Keratinocyte (primary cell): ENCODE measurements around the gene INS.

ENCODE experiments used
- EZH2 ChIP-seq: IDR thresholded peaks from one replicate; pipeline ENCODE4 v1.6.1; 2012; ENCODE audit warnings: inconsistent platforms, mild to moderate bottlenecking, low read length, moderate library complexity
- TF ChIP-seq, protein P1 (sequence below), 3 experiments: IDR thresholded peaks in 1 of 3; conservative IDR thresholded peaks in 1 of 3; optimal IDR thresholded peaks in 1 of 3; 2 replicates in 2 of 3; 3 replicates in 1 of 3; pipeline versions ENCODE3 to v1.5.1; 2011; ENCODE audit warnings: low read length in 3 of 3, mild to moderate bottlenecking in 3 of 3, moderate library complexity in 2 of 3, control low read depth in 1 of 3, inconsistent platforms in 1 of 3; ENCODE audit not compliant: insufficient read depth in 2 of 3; ENCODE audit errors: extremely low read depth in 1 of 3

DNA sequence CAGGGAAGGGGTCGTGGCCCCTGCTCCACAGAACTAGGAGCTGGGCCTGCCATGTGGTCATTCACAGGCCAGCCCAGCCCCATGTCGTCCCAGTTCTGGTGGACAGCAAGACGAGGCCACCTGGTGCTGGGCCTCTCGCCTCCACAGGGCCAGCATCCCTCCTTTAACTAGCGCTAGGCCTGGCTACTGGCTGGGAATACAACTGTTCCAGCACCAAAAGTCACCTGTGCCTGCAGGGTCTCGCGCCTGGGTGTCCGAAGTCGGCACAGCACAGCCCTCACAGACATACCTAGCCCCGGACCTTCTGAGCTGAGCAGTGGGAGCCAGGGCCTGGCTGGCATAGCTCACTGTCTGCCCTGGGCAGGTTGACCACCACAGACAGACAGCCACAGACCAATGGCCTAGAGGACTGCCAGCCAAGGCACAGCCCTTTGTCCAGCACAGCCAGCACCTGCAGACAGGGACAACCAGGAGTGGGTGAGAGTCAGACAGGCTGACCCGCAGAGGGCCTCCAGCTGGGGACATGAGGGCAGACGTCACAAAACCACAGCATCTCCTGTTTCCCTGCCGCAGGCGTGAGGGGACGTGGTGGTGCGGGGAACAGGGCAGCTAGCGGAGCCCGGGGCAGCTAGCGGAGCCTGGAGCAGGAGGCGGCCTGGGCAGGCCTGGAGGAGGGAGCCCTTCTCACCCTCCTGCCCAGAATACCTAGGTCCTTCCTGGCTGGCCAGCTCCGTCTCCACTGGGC lies 37.8 kb upstream of the INS start:
- TF ChIP-seq, protein P1, sequence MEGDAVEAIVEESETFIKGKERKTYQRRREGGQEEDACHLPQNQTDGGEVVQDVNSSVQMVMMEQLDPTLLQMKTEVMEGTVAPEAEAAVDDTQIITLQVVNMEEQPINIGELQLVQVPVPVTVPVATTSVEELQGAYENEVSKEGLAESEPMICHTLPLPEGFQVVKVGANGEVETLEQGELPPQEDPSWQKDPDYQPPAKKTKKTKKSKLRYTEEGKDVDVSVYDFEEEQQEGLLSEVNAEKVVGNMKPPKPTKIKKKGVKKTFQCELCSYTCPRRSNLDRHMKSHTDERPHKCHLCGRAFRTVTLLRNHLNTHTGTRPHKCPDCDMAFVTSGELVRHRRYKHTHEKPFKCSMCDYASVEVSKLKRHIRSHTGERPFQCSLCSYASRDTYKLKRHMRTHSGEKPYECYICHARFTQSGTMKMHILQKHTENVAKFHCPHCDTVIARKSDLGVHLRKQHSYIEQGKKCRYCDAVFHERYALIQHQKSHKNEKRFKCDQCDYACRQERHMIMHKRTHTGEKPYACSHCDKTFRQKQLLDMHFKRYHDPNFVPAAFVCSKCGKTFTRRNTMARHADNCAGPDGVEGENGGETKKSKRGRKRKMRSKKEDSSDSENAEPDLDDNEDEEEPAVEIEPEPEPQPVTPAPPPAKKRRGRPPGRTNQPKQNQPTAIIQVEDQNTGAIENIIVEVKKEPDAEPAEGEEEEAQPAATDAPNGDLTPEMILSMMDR (optimal IDR thresholded peaks at IDR 0.05 in 1 of 3, IDR thresholded peaks at IDR 0.05 in 1 of 3, conservative IDR thresholded peaks at IDR 0.05 in 1 of 3; ENCODE audit: extremely low read depth in 1 of 3, insufficient read depth in 2 of 3, low read length in 3 of 3) = no peak
- no peak for TF ChIP-seq EZH2
